ENCODE results near the gene TMEM163.

The TMEM163 gene

GRCh38 chr2:134700730-134701129 is 18.1 kb downstream of the TMEM163 start:
- no peak for TF ChIP-seq CTCF (IDR thresholded peaks at IDR 0.05; ENCODE audit: control insufficient read depth, extremely low read depth, insufficient read depth)
- no peak for DNase-seq (ENCODE audit: low read depth)

GRCh38 chr2:134694411-134694810 is 24.4 kb downstream of the TMEM163 start:
- no peak for DNase-seq (ENCODE audit: low read depth)
- TF ChIP-seq CTCF (IDR thresholded peaks at IDR 0.05; ENCODE audit: control insufficient read depth, extremely low read depth, insufficient read depth): no peak
- H3K4me3 ChIP-seq (ENCODE audit: low read depth, low read length): no peak overlapping the region

More at GRCh38 chr2:134700730-134701129, 18.1 kb downstream of the TMEM163 start:
- H3K4me3 ChIP-seq (ENCODE audit: low read depth, low read length): no peak overlapping the region

- no peak for TF ChIP-seq CTCF (IDR thresholded peaks at IDR 0.05; ENCODE audit: control insufficient read depth, extremely low read depth, insufficient read depth)
- H3K4me3 ChIP-seq (ENCODE audit: low read depth, low read length): no peak overlapping the region
- DNase-seq (ENCODE audit: low read depth): no peak
Measured at GRCh38 chr2:134693359-134694330, 25.2 kb downstream of the TMEM163 start.

GRCh38 chr2:134692499-134692898 is 26.3 kb downstream of the TMEM163 start:
- DNase-seq (ENCODE audit: low read depth): no peak
- H3K4me3 ChIP-seq (ENCODE audit: low read depth, low read length): no peak overlapping the region
- TF ChIP-seq CTCF (IDR thresholded peaks at IDR 0.05; ENCODE audit: control insufficient read depth, extremely low read depth, insufficient read depth): no peak

GRCh38 chr2:134690629-134691215 is 28.1 kb downstream of the TMEM163 start:
- TF ChIP-seq CTCF (IDR thresholded peaks at IDR 0.05; ENCODE audit: control insufficient read depth, extremely low read depth, insufficient read depth): no peak
- H3K4me3 ChIP-seq (ENCODE audit: low read depth, low read length): no peak overlapping the region
- DNase-seq (ENCODE audit: low read depth): no peak

GRCh38 chr2:134689315-134689714 is 29.5 kb downstream of the TMEM163 start:
- DNase-seq (ENCODE audit: low read depth): no peak
- TF ChIP-seq CTCF (IDR thresholded peaks at IDR 0.05; ENCODE audit: control insufficient read depth, extremely low read depth, insufficient read depth): no peak
- H3K4me3 ChIP-seq (ENCODE audit: low read depth, low read length): no peak overlapping the region

Measured in LNCaP clone FGC (cell line).